GM18519 (cell line): Measurements from ENCODE around the gene PLCB1.
"Not testable (repeated sequence)": the region's sequence is repeated elsewhere in the genome, so short reads cannot be mapped to it uniquely, and the experiment has no call there.

Experiments
- ATAC-seq: cut with Tn5 transposase; IDR thresholded peaks from one replicate; pipeline ENCODE4 v1.9.1; 2021; ENCODE audit warnings: mild to moderate bottlenecking, moderate library complexity; ENCODE audit not compliant: unreplicated experiment, low FRiP score

PLCB1 gene

GRCh38 chr20:8326191-8326590 is 194.1 kb downstream of the PLCB1 start:
- no peak for ATAC-seq

DNA sequence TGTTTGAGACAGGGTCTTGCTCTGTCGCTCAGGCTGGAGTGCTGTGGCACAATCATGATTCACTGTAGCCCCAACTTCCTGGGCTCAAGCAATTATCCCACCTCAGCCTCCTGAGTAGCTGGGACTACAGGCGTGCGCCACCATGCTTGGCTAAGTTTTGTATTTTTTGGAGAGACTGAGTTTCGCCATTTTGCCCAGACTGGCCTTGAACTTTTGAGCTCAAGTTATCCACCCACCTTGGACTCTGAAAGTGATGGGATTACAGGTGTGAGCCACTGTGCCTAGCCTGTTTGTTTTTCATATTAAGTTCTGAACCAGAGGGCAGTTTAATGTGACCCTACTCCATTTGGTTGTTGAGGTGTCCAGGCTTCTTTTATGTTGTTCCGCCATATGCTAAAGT is 194.8 kb downstream of the PLCB1 start:
- ATAC-seq, result no peak

GRCh38 chr20:8328189-8328588 is 196.1 kb downstream of the PLCB1 start:
- ATAC-seq, result no peak

DNA sequence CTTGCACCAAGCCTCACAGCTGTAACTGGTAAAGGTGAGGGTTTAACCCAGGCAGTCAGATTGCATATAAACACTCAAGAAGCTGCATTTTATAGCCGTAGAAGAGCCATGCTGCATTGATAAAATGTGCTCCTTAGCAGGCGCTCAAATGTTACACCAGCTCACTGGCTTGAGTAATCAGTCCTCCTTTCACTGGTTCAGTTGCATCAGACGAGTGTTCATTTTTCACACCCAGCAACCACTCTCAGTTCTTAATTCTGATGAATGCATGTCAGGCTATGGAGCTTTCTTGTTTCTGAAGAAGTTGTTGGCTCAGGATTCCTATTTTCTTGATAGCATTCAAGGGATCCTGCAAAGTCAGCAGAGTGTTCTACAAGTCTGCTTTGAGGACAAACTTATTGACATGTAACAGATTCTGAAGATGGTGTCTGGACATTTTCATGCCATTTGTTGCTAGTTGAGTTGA is 198.3 kb downstream of the PLCB1 start:
- ATAC-seq, result no peak

DNA sequence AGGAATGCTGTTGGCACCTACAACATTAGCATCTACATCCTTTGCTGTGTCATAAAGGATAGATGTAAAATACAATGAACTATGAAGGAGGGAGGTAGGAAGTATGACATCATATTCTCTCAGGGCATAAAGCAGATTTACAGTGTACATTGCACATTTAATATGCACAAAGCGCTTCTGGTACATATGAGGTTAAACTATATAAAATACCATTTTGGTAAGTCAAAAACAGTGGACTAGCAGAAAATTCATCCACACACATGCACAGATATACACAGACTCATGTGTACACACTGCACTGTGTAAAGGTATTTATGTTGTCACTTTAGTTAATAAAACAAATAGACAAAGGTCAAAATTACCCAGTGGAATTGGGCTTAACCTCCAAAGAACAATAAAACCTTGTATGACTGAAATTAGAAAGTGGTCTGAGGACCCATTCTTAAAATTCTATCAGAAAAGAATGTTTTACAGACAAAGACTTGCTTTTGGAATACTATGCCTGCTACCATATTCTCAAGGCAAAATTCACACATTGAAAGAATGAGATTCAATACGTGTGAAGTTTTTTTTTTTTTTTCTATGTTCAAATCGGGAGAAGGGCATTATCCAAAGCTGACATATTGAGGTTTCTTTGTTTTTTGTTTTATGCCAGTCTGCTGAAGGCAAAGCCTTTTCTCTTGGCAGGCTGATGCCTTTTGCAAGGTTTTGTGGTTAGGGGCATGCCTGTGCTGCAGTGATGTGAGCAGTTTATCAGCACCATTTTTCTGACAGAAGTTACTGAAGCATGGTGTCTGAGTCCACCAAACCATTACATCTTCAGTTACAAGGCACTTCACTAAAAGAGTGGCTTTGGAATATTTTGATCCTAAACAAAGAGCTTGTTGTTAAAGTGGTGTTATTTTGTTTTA is 199.0 kb downstream of the PLCB1 start:
- no peak for ATAC-seq

- ATAC-seq, result no peak
Observed at GRCh38 chr20:8331740-8332412, 199.8 kb downstream of the PLCB1 start.

GRCh38 chr20:8334641-8335040 is 202.6 kb downstream of the PLCB1 start:
- no peak for ATAC-seq

DNA sequence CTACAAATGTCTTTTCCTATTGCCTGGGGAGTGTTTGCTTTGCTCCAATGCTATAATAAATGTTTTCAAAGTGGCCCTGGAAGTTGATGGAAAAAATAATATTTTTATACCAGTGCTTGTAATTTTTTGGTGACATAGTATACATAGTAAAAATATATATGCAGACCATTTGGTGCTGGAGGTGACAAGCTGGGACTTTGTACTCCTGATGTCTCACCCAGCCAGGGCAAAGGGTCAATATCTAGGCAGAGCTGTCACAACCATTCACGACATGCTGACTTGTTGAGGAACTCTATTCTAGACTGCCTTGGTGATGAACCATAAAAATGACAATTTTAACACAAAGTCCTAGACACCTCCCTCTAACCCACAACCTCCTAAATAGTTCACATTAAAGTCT is 203.0 kb downstream of the PLCB1 start:
- ATAC-seq, result no peak

DNA sequence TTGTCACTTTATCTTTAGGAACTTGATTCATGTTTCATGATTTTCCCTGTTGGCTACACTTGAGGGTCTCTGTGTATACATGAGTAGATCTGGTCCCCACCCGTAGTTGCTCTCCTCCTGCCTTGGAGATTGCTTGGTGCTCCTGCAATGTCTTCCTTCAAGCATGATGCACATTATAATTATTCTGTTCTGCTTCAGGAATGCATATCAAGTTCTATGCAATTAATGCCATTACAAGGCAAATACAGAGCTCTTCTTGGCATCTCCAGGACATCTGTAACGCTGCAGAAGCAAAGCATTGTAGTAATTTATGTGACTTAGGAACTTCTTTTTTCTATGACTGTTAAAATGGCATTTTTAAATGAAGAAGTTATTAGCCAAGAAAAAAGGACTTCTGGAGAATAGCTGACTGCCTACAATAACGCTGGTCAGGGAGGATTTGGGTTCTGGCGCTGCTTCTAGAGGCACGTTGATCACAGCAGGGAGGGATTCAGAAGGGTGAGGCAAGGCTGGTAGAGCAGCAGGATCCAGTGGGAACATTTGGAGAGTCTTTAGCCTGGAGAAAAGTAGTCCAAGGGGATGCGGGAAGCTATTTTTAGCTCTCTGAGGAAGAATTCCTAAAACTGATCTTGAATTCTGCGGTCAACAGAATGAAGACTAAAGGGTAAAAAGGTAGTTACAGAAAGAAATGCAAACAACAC is 203.6 kb downstream of the PLCB1 start:
- no peak for ATAC-seq

DNA sequence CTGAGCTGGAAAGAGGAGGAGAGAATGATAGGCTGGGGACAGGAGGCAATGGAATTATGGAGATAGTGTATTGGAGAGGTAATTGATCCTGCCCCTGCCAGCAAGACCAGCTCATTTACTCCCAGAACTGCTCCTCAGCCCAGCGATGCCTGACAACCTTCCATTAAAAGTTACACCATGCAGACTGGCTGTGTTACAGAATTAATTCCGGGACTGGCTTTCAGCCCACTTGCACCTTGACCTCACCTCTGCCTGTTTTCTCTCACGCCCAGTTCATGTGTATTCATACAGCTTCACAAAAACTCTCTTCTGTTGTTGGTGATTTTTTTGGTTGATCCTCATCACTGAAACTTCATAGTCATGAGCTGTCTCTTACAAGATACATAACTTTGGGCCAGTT is 207.3 kb downstream of the PLCB1 start:
- ATAC-seq, result no peak

DNA sequence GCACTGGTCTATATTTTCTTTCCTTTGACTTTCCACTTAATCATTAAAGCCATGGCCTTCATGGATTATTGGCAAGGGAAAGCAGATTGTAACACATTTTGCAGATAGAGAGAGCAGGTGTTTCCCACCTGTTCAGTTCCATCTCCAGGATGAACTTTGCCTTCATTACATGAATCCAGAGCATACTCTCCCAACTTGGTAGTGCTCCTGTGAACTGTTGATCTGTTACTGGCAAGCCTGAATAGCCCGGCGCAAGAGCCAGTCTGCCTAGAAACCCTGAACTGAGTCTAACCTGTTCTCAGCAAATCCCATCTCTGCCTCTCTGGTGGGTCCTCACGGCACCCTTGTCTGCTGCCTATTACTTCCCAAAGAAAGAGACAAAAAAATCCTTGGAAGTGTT is 210.3 kb downstream of the PLCB1 start:
- no peak for ATAC-seq

GRCh38 chr20:8344106-8344505 is 212.0 kb downstream of the PLCB1 start:
- no peak for ATAC-seq

GRCh38 chr20:8344631-8345030 is 212.6 kb downstream of the PLCB1 start:
- ATAC-seq, result no peak

DNA sequence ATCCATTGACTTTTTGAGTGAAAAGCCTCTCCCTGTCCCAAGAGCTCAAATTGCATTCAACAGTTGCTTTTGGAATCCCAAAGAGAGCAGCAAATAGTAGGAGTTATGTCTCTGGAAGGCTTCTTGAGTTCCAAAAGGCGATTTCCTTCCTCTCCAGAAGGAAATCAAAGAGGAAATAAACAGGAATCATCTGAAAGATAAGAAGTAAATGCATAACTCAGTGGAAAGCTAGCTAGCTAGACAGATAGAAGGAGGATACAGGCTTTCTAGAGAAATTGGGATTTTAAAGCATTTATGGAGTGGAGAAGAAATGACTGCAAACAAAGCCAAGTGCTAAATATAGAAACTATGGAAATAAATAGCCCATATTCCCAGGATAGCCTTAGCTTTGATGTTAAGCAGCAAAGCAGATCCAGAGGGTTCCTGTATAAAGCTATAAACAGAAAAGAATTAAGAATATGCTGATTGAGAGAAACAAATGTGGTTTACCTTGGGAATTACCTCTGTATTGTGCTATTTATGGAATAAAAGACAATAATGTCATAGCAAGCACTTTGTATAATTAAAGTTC is 214.7 kb downstream of the PLCB1 start:
- ATAC-seq, result no peak

DNA sequence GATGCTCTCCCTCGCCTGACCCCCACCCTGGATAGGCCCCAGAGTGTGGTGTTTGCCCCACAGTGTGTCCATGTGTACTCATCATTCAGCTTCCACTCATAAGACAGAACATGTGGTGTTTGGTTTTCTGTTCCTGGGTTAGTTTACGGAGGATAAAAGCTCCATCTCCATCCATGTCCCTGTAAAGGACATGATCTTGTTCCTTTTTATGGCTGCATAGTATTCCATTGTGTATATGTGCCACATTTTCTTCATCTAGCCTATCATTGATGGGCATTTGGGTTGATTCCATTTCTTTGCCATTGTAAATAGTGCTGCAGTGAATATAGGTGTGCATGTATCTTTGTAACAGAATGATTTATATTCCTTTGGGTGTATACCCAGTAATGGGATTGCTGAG is 218.2 kb downstream of the PLCB1 start:
- not testable (repeated sequence) for ATAC-seq

- no peak for ATAC-seq
Observed at GRCh38 chr20:8352486-8352885, 220.4 kb downstream of the PLCB1 start.

DNA sequence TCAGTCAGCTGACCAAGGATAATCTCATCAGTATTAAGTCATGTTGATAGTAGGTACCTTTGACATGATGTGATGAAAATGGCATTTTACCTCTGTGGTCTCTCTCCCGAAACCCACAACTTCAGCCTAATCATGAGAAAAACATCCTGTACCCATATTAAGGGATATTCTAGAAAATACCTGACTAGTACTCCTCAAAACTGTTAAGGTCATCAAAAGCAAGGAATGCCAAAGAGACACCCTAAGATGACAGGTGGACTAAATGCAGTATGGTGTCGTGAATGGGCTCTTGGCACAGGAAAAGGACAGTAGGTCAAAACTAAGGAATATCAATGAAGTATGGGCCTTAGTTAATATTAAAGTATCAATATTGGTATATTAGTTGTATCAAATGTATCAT is 221.4 kb downstream of the PLCB1 start:
- ATAC-seq, result no peak

DNA sequence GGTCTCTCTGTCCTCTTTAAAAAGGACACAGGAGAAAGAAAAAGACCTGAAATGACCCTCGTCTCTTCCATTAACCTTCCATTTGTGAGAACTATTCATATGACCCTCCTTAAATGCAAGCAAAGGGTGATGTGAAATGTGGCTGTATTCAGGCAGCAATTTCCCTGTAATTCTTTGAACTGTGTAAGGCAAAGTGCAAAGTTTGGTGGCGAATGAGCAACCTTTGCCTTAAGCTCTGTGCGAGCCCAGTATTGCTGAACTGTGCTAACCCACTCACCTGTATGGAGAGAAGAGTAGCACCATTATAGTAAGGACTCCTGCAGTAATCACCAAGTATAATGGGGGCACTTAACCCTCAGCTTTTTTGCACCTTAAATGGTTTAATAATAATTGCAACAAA is 223.4 kb downstream of the PLCB1 start:
- ATAC-seq, result no peak

DNA sequence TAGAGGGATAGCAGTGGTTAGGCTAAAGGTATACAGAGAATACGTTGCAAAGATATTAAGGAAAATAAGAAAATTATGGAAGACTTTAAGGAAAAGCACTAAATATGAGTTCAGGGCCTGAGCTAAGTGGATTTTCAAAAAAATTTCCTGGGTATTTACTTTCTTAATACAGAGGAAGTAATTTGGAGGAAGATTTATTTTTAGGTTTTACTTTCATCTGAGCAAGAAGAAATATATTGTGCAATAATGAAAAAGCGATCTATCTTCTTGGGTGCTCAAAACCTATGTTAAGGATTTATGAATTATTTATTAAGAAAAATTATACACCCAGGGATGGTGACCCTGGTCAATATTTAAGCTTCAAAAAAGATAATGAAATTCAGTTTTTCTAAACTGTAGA is 224.7 kb downstream of the PLCB1 start:
- ATAC-seq, result no peak

GRCh38 chr20:8357703-8358102 is 225.6 kb downstream of the PLCB1 start:
- ATAC-seq, result no peak

- no peak for ATAC-seq
Observed at GRCh38 chr20:8360035-8360434, 228.0 kb downstream of the PLCB1 start.
